Muscle of leg (tissue), 11 donors: Measurements from ENCODE around the gene CAPN5. TPM values are rescaled to one million over a fixed set of nuclear protein-coding genes. Genes with fewer than 3 reads are reported as not detected.

ENCODE experiments used
- DNase-seq: peaks from one replicate; pipeline ENCODE4 v3.0.0; 2013
- H3K27ac ChIP-seq: one replicate; pipeline ENCODE4 v1.5.1; 2013; ENCODE audit warnings: mild to moderate bottlenecking, low read length, control low read depth
- H3K27me3 ChIP-seq: one replicate; pipeline ENCODE4 v1.6.1; 2013; ENCODE audit warnings: low read length; ENCODE audit not compliant: control insufficient read depth, insufficient read depth
- H3K36me3 ChIP-seq: one replicate; pipeline ENCODE4 v1.6.1; 2013; ENCODE audit warnings: low read length; ENCODE audit not compliant: control insufficient read depth, insufficient read depth
- H3K4me1 ChIP-seq: one replicate; pipeline ENCODE4 v1.6.1; 2013; ENCODE audit warnings: low read length; ENCODE audit not compliant: control insufficient read depth, insufficient read depth
- H3K4me3 ChIP-seq: one replicate; pipeline ENCODE4 v1.5.1; 2013; ENCODE audit warnings: low read length, control low read depth
- H3K9me3 ChIP-seq: replicated peaks from 2 replicates; pipeline ENCODE4 v1.6.1; 2013; ENCODE audit warnings: low read depth, low read length; ENCODE audit not compliant: control insufficient read depth
- WGBS: methylation state at CpG from one replicate; pipeline ENCODE4 v1.1.5; 2013; ENCODE audit warnings: missing lambda C conversion rate; ENCODE audit not compliant: insufficient coverage; 5-methylcytosine and 5-hydroxymethylcytosine counted together
- polyA plus RNA-seq, 8 donors: library from polyadenylated mRNA; unstranded; fragments of 120-200 nt; gene quantifications; one replicate each; pipeline versions ENCODE4 v1.2.1 to v1.2.3, GENCODE V29; 2013; ENCODE audit warnings: inconsistent platforms in 1 of 8, low replicate concordance in 1 of 8; ENCODE audit not compliant: insufficient read length in 8 of 8, insufficient read depth in 1 of 8
- total RNA-seq: library from RNA; stranded (reverse); fragments of 120-200 nt; gene quantifications from one replicate; pipeline ENCODE4 v1.2.4, GENCODE V29; 2013

CAPN5 gene
- total and polyA plus RNA-seq, 9 donors: 6.2 to 17.8 (median 12.1) TPM

DNA sequence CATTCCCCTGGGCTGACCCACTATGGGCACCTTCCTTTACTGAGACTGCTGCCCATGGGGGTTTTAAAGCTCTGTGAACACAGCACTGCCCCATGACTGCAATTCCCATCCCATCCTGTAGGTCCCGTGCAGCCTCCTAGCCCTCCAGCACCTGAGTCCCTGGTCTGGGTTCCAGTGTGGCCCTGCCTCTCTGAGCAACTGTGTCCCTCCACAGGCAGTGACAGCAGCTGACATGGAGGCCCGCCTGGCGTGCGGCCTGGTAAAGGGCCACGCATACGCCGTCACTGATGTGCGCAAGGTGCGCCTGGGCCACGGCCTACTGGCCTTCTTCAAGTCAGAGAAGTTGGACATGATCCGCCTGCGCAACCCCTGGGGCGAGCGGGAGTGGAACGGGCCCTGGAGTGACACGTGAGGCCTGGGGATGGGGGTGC, 48.4 kb downstream of the CAPN5 start:
- no peak for DNase-seq

GRCh38 chr11:77115956-77116355, 49.2 kb downstream of the CAPN5 start:
- Histone ChIP-seq H3K4me3 (no peak overlapping the region), H3K27ac (no peak overlapping the region), H3K9me3 (no peaks in the 10 kb centered on the region), H3K27me3 (no peaks in the 10 kb centered on the region), H3K36me3 (peaks cover 27% of the 10 kb centered on the region), H3K4me1 (no peaks in the 10 kb centered on the region)
- 90% methylated on average over 6 of the region's 15 CpGs for WGBS
- no peak for DNase-seq

More for the DNA sequence above, 48.4 kb downstream of the CAPN5 start:
- Histone ChIP-seq H3K4me3 (no peak overlapping the region), H3K27ac (no peak overlapping the region), H3K4me1 (no peaks in the 10 kb centered on the region), H3K27me3 (no peaks in the 10 kb centered on the region), H3K36me3 (peaks cover 23% of the 10 kb centered on the region), H3K9me3 (no peaks in the 10 kb centered on the region)
- WGBS: 94% methylated on average over 16 of the region's 16 CpGs

- H3K4me3 ChIP-seq: no peak overlapping the region
- DNase-seq: no peak
- 62% methylated on average over 7 of the region's 7 CpGs for WGBS
- H3K36me3 ChIP-seq: peaks cover 36% of the 10 kb centered on the region
- no peaks in the 10 kb centered on the region for H3K9me3 ChIP-seq
- H3K27ac ChIP-seq: no peak overlapping the region
- no peaks in the 10 kb centered on the region for H3K27me3 ChIP-seq
- no peaks in the 10 kb centered on the region for H3K4me1 ChIP-seq
These were observed 50.7 kb downstream of the CAPN5 start for GRCh38 chr11:77117492-77117891.

DNA sequence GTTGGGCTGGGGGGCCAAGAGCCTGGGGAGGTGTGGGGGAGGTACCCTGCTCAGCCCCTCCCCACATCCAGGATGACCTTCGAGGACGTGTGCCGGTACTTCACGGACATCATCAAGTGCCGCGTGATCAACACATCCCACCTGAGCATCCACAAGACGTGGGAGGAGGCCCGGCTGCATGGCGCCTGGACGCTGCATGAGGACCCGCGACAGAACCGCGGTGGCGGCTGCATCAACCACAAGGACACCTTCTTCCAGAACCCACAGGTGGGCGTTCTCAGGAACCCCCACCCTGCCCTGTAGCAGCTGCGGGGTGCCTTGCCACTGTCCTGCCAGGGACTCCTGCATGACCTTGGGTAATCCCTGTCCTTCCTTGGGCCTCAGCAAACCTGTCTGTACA, 51.3 kb downstream of the CAPN5 start:
- H3K4me1 ChIP-seq: no peaks in the 10 kb centered on the region
- H3K4me3 ChIP-seq: no peak overlapping the region
- no peaks in the 10 kb centered on the region for H3K9me3 ChIP-seq
- WGBS: 100% methylated on average over 6 of the region's 17 CpGs
- no peak overlapping the region for H3K27ac ChIP-seq
- no peaks in the 10 kb centered on the region for H3K27me3 ChIP-seq
- no peak for DNase-seq
- H3K36me3 ChIP-seq: peaks cover 38% of the 10 kb centered on the region

GRCh38 chr11:77118971-77119370, 52.2 kb downstream of the CAPN5 start:
- WGBS: 90% methylated on average over 10 of the region's 12 CpGs
- no peak for DNase-seq
- no peaks in the 10 kb centered on the region for H3K9me3 ChIP-seq
- no peaks in the 10 kb centered on the region for H3K27me3 ChIP-seq
- no peak overlapping the region for H3K4me3 ChIP-seq
- H3K27ac ChIP-seq: no peak overlapping the region
- H3K36me3 ChIP-seq: peaks cover 43% of the 10 kb centered on the region
- no peaks in the 10 kb centered on the region for H3K4me1 ChIP-seq

- no peak for DNase-seq
- Histone ChIP-seq H3K27ac (no peak overlapping the region), H3K27me3 (no peaks in the 10 kb centered on the region), H3K4me1 (no peaks in the 10 kb centered on the region), H3K36me3 (peaks cover 41% of the 10 kb centered on the region), H3K4me3 (no peak overlapping the region), H3K9me3 (no peaks in the 10 kb centered on the region)
- 94% methylated on average over 9 of the region's 9 CpGs for WGBS
These were observed 52.8 kb downstream of the CAPN5 start for GRCh38 chr11:77119531-77119936.

DNA sequence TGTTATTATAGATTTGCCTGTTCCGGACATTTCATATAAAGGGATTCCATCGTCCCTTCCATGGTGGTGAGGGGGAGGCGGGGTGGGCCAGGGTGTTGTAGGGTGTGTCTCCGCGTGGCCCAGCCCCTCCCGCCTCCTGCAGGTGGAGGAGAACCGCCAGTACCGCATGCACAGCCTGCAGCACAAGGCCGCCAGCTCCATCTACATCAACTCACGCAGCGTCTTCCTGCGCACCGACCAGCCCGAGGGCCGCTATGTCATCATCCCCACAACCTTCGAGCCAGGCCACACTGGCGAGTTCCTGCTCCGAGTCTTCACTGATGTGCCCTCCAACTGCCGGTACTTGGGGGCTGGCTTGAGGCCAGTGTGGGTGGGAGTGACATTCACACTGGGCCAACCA, 53.8 kb downstream of the CAPN5 start:
- no peak for DNase-seq
- H3K4me3 ChIP-seq: no peak overlapping the region
- H3K27me3 ChIP-seq: no peaks in the 10 kb centered on the region
- H3K36me3 ChIP-seq: peaks cover 40% of the 10 kb centered on the region
- H3K27ac ChIP-seq: no peak overlapping the region
- 94% methylated on average over 18 of the region's 19 CpGs for WGBS
- H3K4me1 ChIP-seq: no peaks in the 10 kb centered on the region
- no peaks in the 10 kb centered on the region for H3K9me3 ChIP-seq

DNA sequence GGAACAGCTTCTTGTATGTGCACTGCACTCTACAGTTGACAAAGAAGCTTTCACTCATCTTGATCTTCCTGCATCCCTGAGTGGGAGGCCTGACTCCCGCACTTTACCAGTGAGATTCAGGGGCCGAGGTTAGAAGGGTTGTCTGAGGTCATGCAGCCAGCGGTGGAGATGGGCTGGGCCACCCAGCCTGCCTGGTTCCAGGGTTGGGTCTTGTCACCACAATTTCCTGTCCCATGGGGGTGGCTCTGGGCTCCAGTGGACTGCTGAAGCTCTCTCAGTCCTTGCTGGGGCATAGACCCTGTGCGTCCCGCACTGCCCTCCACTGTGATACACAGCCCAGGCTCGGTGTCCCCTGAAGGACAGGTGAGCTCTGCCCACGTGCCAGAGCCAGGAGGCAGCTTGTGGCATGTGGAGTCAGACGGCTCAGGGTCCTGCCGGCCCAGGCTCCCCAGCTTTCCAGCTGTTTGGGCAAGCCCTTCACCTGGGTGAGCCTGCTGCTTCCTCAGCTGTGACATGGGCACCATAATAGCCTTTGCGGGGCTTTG, 54.4 kb downstream of the CAPN5 start:
- Histone ChIP-seq H3K27me3 (no peaks in the 10 kb centered on the region), H3K4me1 (no peaks in the 10 kb centered on the region), H3K36me3 (peaks cover 45% of the 10 kb centered on the region), H3K27ac (no peak overlapping the region), H3K4me3 (no peak overlapping the region), H3K9me3 (no peaks in the 10 kb centered on the region)
- WGBS: 82% methylated on average over 10 of the region's 10 CpGs
- DNase-seq: no peak

- Histone ChIP-seq H3K9me3 (no peaks in the 10 kb centered on the region), H3K27ac (no peak overlapping the region), H3K36me3 (peaks cover 45% of the 10 kb centered on the region), H3K27me3 (no peaks in the 10 kb centered on the region), H3K4me3 (no peak overlapping the region), H3K4me1 (peaks cover 3% of the 10 kb centered on the region)
- 96% methylated on average over 4 of the region's 8 CpGs for WGBS
- DNase-seq: no peak
These were observed 55.3 kb downstream of the CAPN5 start for GRCh38 chr11:77121876-77122575.

GRCh38 chr11:77122576-77123212, 55.9 kb downstream of the CAPN5 start:
- Histone ChIP-seq H3K36me3 (peaks cover 45% of the 10 kb centered on the region), H3K4me1 (peaks cover 9% of the 10 kb centered on the region), H3K27ac (no peak overlapping the region), H3K27me3 (no peaks in the 10 kb centered on the region), H3K4me3 (no peak overlapping the region), H3K9me3 (no peaks in the 10 kb centered on the region)
- 100% methylated on average over 1 of the region's 7 CpGs for WGBS
- no peak for DNase-seq
